Gastroesophageal sphincter (tissue), 4 donors: ENCODE results near the gene RPS6KA6. TPM values are rescaled to one million over a fixed set of nuclear protein-coding genes. Genes with fewer than 3 reads are reported as not detected.

ENCODE experiments used
- ATAC-seq: fragments of 150-250 bp; one replicate; pipeline ENCODE4 v1.9.1; 2016; ENCODE audit warnings: mild to moderate bottlenecking, moderate library complexity
- H3K27ac ChIP-seq, 4 donors: fragments of 200-600 bp; sonication (generic) in 3 of 4; 1 replicate in 3 of 4; 2 replicates in 1 of 4; pipeline ENCODE4 v1.5.1; 2016 to 2019
- H3K27me3 ChIP-seq: fragments of 200-600 bp; sonication (generic); one replicate; pipeline ENCODE4 v1.5.1; 2019
- H3K36me3 ChIP-seq, 2 donors: fragments of 200-600 bp; sonication (generic); one replicate each; pipeline ENCODE4 v1.5.1; 2019; ENCODE audit warnings: control low read depth in 1 of 2
- H3K4me1 ChIP-seq, 3 donors: fragments of 200-600 bp; sonication (generic); 1 replicate in 2 of 3; 2 replicates in 1 of 3; pipeline ENCODE4 v1.5.1; 2016 to 2019; ENCODE audit warnings: control low read depth in 2 of 3
- H3K4me3 ChIP-seq, 2 donors: fragments of 200-600 bp; sonication (generic); one replicate each; pipeline ENCODE4 v1.5.1; 2019; ENCODE audit warnings: mild to moderate bottlenecking in 1 of 2, moderate library complexity in 1 of 2
- H3K9me3 ChIP-seq, 3 donors: fragments of 200-600 bp; sonication (generic); one replicate each; pipeline ENCODE4 v1.5.1; 2017 to 2019; ENCODE audit warnings: control low read depth in 2 of 3
- CTCF ChIP-seq, 4 experiments: fragments of 200-600 bp in 2 of 4; fragments of 450-650 bp in 2 of 4; sonication (generic) in 1 of 4; IDR thresholded peaks; one replicate each; pipeline ENCODE4 v1.5.1; 2017 to 2019; ENCODE audit warnings: antibody characterized with exemption in 4 of 4, mild to moderate bottlenecking in 2 of 4, moderate library complexity in 2 of 4
- EP300 ChIP-seq: sonication (generic); formaldehyde crosslinking; IDR thresholded peaks from one replicate; pipeline ENCODE4 v1.6.1; 2017; ENCODE audit warnings: antibody characterized with exemption, mild to moderate bottlenecking
- POLR2A ChIP-seq, 2 donors: fragments of 450-650 bp; IDR thresholded peaks; one replicate each; pipeline ENCODE4 v1.6.1; 2017; ENCODE audit warnings: antibody characterized with exemption in 2 of 2, mild to moderate bottlenecking in 2 of 2, moderate library complexity in 1 of 2
- POLR2AphosphoS5 ChIP-seq: sonication (generic); formaldehyde crosslinking; IDR thresholded peaks from one replicate; pipeline ENCODE4 v1.6.1; 2017; ENCODE audit warnings: antibody characterized with exemption
- WGBS, 2 donors: methylation state at CpG; one replicate each; pipeline ENCODE4 v1.1.5; 2018; ENCODE audit warnings: low coverage in 1 of 2; 5-methylcytosine and 5-hydroxymethylcytosine counted together
- total RNA-seq, 4 donors: library from RNA; depleted of rRNA; stranded (reverse); fragments of >200 nt; gene quantifications; one replicate each; pipeline ENCODE4 v1.1.0, GENCODE V29; 2016

The RPS6KA6 gene
- total RNA-seq, 4 donors from 2014 or later = 2.8 to 5.5 (median 4.9) TPM

- H3K4me1 ChIP-seq = no peaks in the 10 kb centered on the region
- H3K4me3 ChIP-seq = no peak overlapping the region
- H3K27ac ChIP-seq = no peak overlapping the region
- no peaks in the 10 kb centered on the region for H3K27me3 ChIP-seq
- 51 to 73% methylated on average over 2 of the region's 2 CpGs for WGBS, 2 donors
- H3K9me3 ChIP-seq = no peaks in the 10 kb centered on the region
- ATAC-seq = no peak
- H3K36me3 ChIP-seq = no peaks in the 10 kb centered on the region
- no peak for TF ChIP-seq POLR2A (IDR thresholded peaks at IDR 0.05)
- no peak for TF ChIP-seq CTCF (IDR thresholded peaks at IDR 0.05)
- no peak for TF ChIP-seq EP300
- no peak for TF ChIP-seq POLR2AphosphoS5
Observed at GRCh38 chrX:84133023-84133422, 55.0 kb downstream of the RPS6KA6 start.

GRCh38 chrX:84123585-84123984 lies 64.4 kb downstream of the RPS6KA6 start:
- TF ChIP-seq POLR2A (IDR thresholded peaks at IDR 0.05) = no peak
- TF ChIP-seq POLR2AphosphoS5 = no peak
- no peak for TF ChIP-seq EP300
- TF ChIP-seq CTCF (IDR thresholded peaks at IDR 0.05) = no peak
- 100% methylated on average over 1 of the region's 4 CpGs for WGBS, 2 donors
- H3K9me3 ChIP-seq = no peaks in the 10 kb centered on the region
- H3K4me3 ChIP-seq = no peak overlapping the region
- H3K27ac ChIP-seq = no peak overlapping the region
- ATAC-seq = no peak
- no peaks in the 10 kb centered on the region for H3K27me3 ChIP-seq
- no peaks in the 10 kb centered on the region for H3K4me1 ChIP-seq
- H3K36me3 ChIP-seq = no peaks in the 10 kb centered on the region

GRCh38 chrX:84118769-84119168 lies 69.2 kb downstream of the RPS6KA6 start:
- TF ChIP-seq EP300 = no peak
- no peak for TF ChIP-seq POLR2A (IDR thresholded peaks at IDR 0.05)
- TF ChIP-seq CTCF (IDR thresholded peaks at IDR 0.05) = no peak
- no peak for TF ChIP-seq POLR2AphosphoS5

GRCh38 chrX:84118315-84118714 lies 69.7 kb downstream of the RPS6KA6 start:
- no peak for ATAC-seq
- no peaks in the 10 kb centered on the region for H3K27me3 ChIP-seq
- peaks cover 0 to 5% of the 10 kb centered on the region in 2 donors for H3K36me3 ChIP-seq
- no peak overlapping the region for H3K27ac ChIP-seq
- no peak for TF ChIP-seq POLR2AphosphoS5
- TF ChIP-seq EP300 = no peak
- no peak for TF ChIP-seq CTCF (IDR thresholded peaks at IDR 0.05)
- TF ChIP-seq POLR2A (IDR thresholded peaks at IDR 0.05) = no peak
- WGBS, 2 donors = 50 to 85% methylated on average over 3 to 4 of the region's 4 CpGs
- H3K4me1 ChIP-seq = no peaks in the 10 kb centered on the region
- H3K9me3 ChIP-seq = no peaks in the 10 kb centered on the region
- no peak overlapping the region for H3K4me3 ChIP-seq

More at GRCh38 chrX:84118769-84119168, 69.2 kb downstream of the RPS6KA6 start:
- H3K27ac ChIP-seq = no peak overlapping the region
- no peak overlapping the region for H3K4me3 ChIP-seq
- no peaks in the 10 kb centered on the region for H3K4me1 ChIP-seq
- H3K36me3 ChIP-seq = peaks cover 0 to 5% of the 10 kb centered on the region in 2 donors
- H3K27me3 ChIP-seq = no peaks in the 10 kb centered on the region
- no peak for ATAC-seq
- H3K9me3 ChIP-seq = no peaks in the 10 kb centered on the region

- H3K27ac ChIP-seq = no peak overlapping the region
- H3K9me3 ChIP-seq = no peaks in the 10 kb centered on the region
- 100% methylated on average over 1 of the region's 5 CpGs; no CpG with 5 or more reads in 1 of the 2 donors for WGBS, 2 donors
- no peaks in the 10 kb centered on the region for H3K27me3 ChIP-seq
- no peaks in the 10 kb centered on the region for H3K4me1 ChIP-seq
- ATAC-seq = no peak
- H3K4me3 ChIP-seq = no peak overlapping the region
- TF ChIP-seq POLR2A (IDR thresholded peaks at IDR 0.05) = no peak
- no peak for TF ChIP-seq EP300
- no peak for TF ChIP-seq CTCF (IDR thresholded peaks at IDR 0.05)
- TF ChIP-seq POLR2AphosphoS5 = no peak
- no peaks in the 10 kb centered on the region for H3K36me3 ChIP-seq
Observed at GRCh38 chrX:84108584-84108983, 79.4 kb downstream of the RPS6KA6 start.
